Mesenteric fat pad (tissue), 1 donor: Measurements from ENCODE around the gene TMEM229A. TPM values are rescaled to one million over a fixed set of nuclear protein-coding genes. Genes with fewer than 3 reads are reported as not detected.
"Not testable (repeated sequence)": the region's sequence is repeated elsewhere in the genome, so short reads cannot be mapped to it uniquely, and the experiment has no call there.

Experiments used
- DNase-seq: peaks from one replicate; pipeline ENCODE4 v3.0.0-alpha.2; 2020; ENCODE audit warnings: low spot score
- long read RNA-seq: library from polyadenylated mRNA; unstranded; transcript quantifications from one replicate; pipeline ENCODE4 v2.0.0, GENCODE V29; 2020
- total RNA-seq: library from RNA; stranded (reverse); fragmentation: NEBNext Ultra II Directional; extraction: Animal tissue kit (Norgen Biotek cat#: 25700); gene quantifications from one replicate; pipeline ENCODE4 v1.2.1, GENCODE V29; 2021
- donor health status: DM: yes; HTN: yes; CAD: no.

TMEM229A gene
- total RNA-seq = not detected
- long read RNA-seq = 0 reads

- DNase-seq = no peak
Measured at GRCh38 chr7:124032369-124033094, at the start of gene TMEM229A. TMEM229A (minus strand) TSS chr7:124033067; CDS start chr7:124033003, 64 bp downstream.

GRCh38 chr7:124082234-124082633 lies 49.4 kb upstream of the TMEM229A start:
- not testable (repeated sequence) for DNase-seq

- no peak for DNase-seq
Measured at GRCh38 chr7:124077546-124077945, 44.7 kb upstream of the TMEM229A start.

- no peak for DNase-seq
Measured at GRCh38 chr7:124076841-124077240, 44.0 kb upstream of the TMEM229A start.

GRCh38 chr7:124074007-124074406 lies 41.1 kb upstream of the TMEM229A start:
- no peak for DNase-seq

- no peak for DNase-seq
Measured at GRCh38 chr7:124073310-124073645, 40.4 kb upstream of the TMEM229A start.

- no peak for DNase-seq
Measured at GRCh38 chr7:124072603-124073309, 39.9 kb upstream of the TMEM229A start.

- no peak for DNase-seq
Measured at GRCh38 chr7:124071843-124072242, 39.0 kb upstream of the TMEM229A start.

GRCh38 chr7:124062171-124062570 lies 29.3 kb upstream of the TMEM229A start:
- no peak for DNase-seq

- no peak for DNase-seq
Measured at GRCh38 chr7:124060528-124060927, 27.7 kb upstream of the TMEM229A start.

- no peak for DNase-seq
Measured at GRCh38 chr7:124059375-124059774, 26.5 kb upstream of the TMEM229A start.

- no peak for DNase-seq
Measured at GRCh38 chr7:124058515-124058914, 25.6 kb upstream of the TMEM229A start.

- DNase-seq = no peak
Measured at GRCh38 chr7:124057872-124058271, 25.0 kb upstream of the TMEM229A start.

GRCh38 chr7:124056234-124056633 lies 23.4 kb upstream of the TMEM229A start:
- no peak for DNase-seq

GRCh38 chr7:124051681-124052377 lies 19.0 kb upstream of the TMEM229A start:
- no peak for DNase-seq

GRCh38 chr7:124042826-124043225 lies 10.0 kb upstream of the TMEM229A start:
- DNase-seq = no peak

GRCh38 chr7:124041439-124041838 lies 8.6 kb upstream of the TMEM229A start:
- DNase-seq = no peak

- not testable (repeated sequence) for DNase-seq
Measured at GRCh38 chr7:124037902-124038301, 5.0 kb upstream of the TMEM229A start.

- DNase-seq = no peak
Measured at GRCh38 chr7:124035706-124036105, 2.8 kb upstream of the TMEM229A start.

- no peak for DNase-seq
Measured at GRCh38 chr7:124034754-124035100, 1.9 kb upstream of the TMEM229A start.

GRCh38 chr7:124033807-124034753 lies 1.2 kb upstream of the TMEM229A start:
- DNase-seq = no peak
